Stimulated activated CD4-positive, alpha-beta T cell treated with anti-CD3 and anti-CD28 coated beads, Interleukin-15, amount 100 ng/mL, for 48 hours (primary cell): ENCODE measurements around the gene SDS.

ENCODE experiments used
- DNase-seq, 2 donors: peaks; one replicate each; pipeline ENCODE4 v3.0.0-alpha.2; 2020; ENCODE audit warnings: low read depth in 2 of 2

Gene SDS

GRCh38 chr12:113425960-113426453, 22.3 kb upstream of the SDS start:
- no peak for DNase-seq

GRCh38 chr12:113424915-113425823, 21.5 kb upstream of the SDS start:
- DNase-seq = peak; percentile 28 to 44

GRCh38 chr12:113424456-113424855, 20.8 kb upstream of the SDS start:
- no peak for DNase-seq

GRCh38 chr12:113422886-113423669, 19.4 kb upstream of the SDS start:
- DNase-seq = no peak

GRCh38 chr12:113422030-113422885, 18.6 kb upstream of the SDS start, which contains the start of gene SDSL:
Gene SDSL, plus strand, starts transcription at chr12:113422380. Its CDS starts 5,603 bp downstream, at chr12:113427983.
- peak; percentile 14 to 22 for DNase-seq

- no peak for DNase-seq
Observed at GRCh38 chr12:113420996-113421595, 17.4 kb upstream of the SDS start.

- no peak for DNase-seq
Observed at GRCh38 chr12:113418213-113418879, 14.7 kb upstream of the SDS start.

- no peak for DNase-seq
Observed at GRCh38 chr12:113416091-113416754, 12.5 kb upstream of the SDS start.

- no peak for DNase-seq
Observed at GRCh38 chr12:113414519-113415038, 10.9 kb upstream of the SDS start.

- DNase-seq = no peak
Observed at GRCh38 chr12:113413488-113413939, 9.8 kb upstream of the SDS start.

GRCh38 chr12:113409462-113410124, 5.9 kb upstream of the SDS start:
- DNase-seq = no peak

- no peak for DNase-seq
Observed at GRCh38 chr12:113408756-113409298, 5.1 kb upstream of the SDS start.

- DNase-seq = no peak
Observed at GRCh38 chr12:113407931-113408600, 4.4 kb upstream of the SDS start.

- DNase-seq = no peak
Observed at GRCh38 chr12:113405694-113406093, 2.0 kb upstream of the SDS start.

- no peak for DNase-seq
Observed at GRCh38 chr12:113402586-113403260, 964 bp downstream of the SDS start.

GRCh38 chr12:113401066-113402000, 2.4 kb downstream of the SDS start:
- no peak for DNase-seq

GRCh38 chr12:113400362-113400761, 3.3 kb downstream of the SDS start:
- no peak for DNase-seq
